ENCODE measurements around the gene PEPD.

The PEPD gene

GRCh38 chr19:33443638-33444561, 77.7 kb downstream of the PEPD start:
- H3K9me2 ChIP-seq (replicated peaks; ENCODE audit: insufficient read depth, low read length): no peaks in the 10 kb centered on the region
- H2AFZ ChIP-seq (ENCODE audit: low read depth, low read length, severe bottlenecking): no peak overlapping the region
- no peaks in the 10 kb centered on the region for H3K9me3 ChIP-seq (ENCODE audit: insufficient read depth, low read length)
- TF ChIP-seq EZH2phosphoT487 (conservative IDR thresholded peaks at IDR 0.05; ENCODE audit: low read length): no peak
- H3K27ac ChIP-seq (ENCODE audit: low read depth, low read length): no peak overlapping the region
- no peaks in the 10 kb centered on the region for H3F3A ChIP-seq (ENCODE audit: insufficient read depth)
- H3K4me3 ChIP-seq (ENCODE audit: insufficient read depth, low read length, poor library complexity, severe bottlenecking): no peak overlapping the region
- no peaks in the 10 kb centered on the region for H3K36me3 ChIP-seq (ENCODE audit: low read length)
- H3K27me3 ChIP-seq (ENCODE audit: low read length): no peaks in the 10 kb centered on the region
- H4K20me1 ChIP-seq (ENCODE audit: low read depth, low read length): no peaks in the 10 kb centered on the region
- no peak overlapping the region for H3K9ac ChIP-seq (ENCODE audit: low read length)
- no peaks in the 10 kb centered on the region for H3K79me2 ChIP-seq (ENCODE audit: insufficient read depth, low read length)
- H3K4me2 ChIP-seq (ENCODE audit: low read depth, low read length, poor library complexity, severe bottlenecking): no peak overlapping the region

- Histone ChIP-seq H3F3A (ENCODE audit: insufficient read depth) (no peaks in the 10 kb centered on the region), H3K4me2 (ENCODE audit: low read depth, low read length, poor library complexity, severe bottlenecking) (no peak overlapping the region)
- TF ChIP-seq CTCF (IDR thresholded peaks at IDR 0.05; ENCODE audit: insufficient read depth, low read length, poor library complexity, severe bottlenecking): no peak
- no peak for TF ChIP-seq EZH2phosphoT487 (conservative IDR thresholded peaks at IDR 0.05; ENCODE audit: low read length)
Measured at GRCh38 chr19:33442706-33443105, 78.9 kb downstream of the PEPD start.

DNA sequence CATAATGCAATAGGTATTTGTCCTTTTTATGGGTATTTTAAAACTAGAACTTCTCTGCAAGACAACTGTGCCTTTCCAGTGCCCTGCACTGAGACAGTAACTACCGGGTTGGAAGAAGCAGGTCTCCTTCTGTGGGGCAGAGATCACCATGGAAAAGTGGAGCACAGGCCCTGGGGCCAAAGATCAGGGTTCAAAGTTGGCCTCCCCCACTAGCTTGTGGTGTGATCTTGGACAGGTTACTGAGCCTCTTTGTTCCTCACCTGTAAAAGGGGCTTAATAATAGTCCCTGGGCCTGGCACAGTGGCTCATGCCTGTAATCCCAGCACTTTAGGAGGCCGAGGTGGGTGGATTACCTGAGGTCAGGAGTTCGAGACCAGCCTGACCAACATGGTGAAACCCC, 79.8 kb downstream of the PEPD start:
- no peak overlapping the region for H2AFZ ChIP-seq (ENCODE audit: low read depth, low read length, severe bottlenecking)
- no peaks in the 10 kb centered on the region for H3K36me3 ChIP-seq (ENCODE audit: low read length)
- H3K9me2 ChIP-seq (replicated peaks; ENCODE audit: insufficient read depth, low read length): no peaks in the 10 kb centered on the region
- TF ChIP-seq EZH2phosphoT487 (conservative IDR thresholded peaks at IDR 0.05; ENCODE audit: low read length) (no peak), CTCF (IDR thresholded peaks at IDR 0.05; ENCODE audit: insufficient read depth, low read length, poor library complexity, severe bottlenecking) (no peak)
- no peaks in the 10 kb centered on the region for H3F3A ChIP-seq (ENCODE audit: insufficient read depth)
- no peaks in the 10 kb centered on the region for H3K9me3 ChIP-seq (ENCODE audit: insufficient read depth, low read length)
- no peak overlapping the region for H3K9ac ChIP-seq (ENCODE audit: low read length)
- H3K27ac ChIP-seq (ENCODE audit: low read depth, low read length): no peak overlapping the region
- no peaks in the 10 kb centered on the region for H4K20me1 ChIP-seq (ENCODE audit: low read depth, low read length)
- H3K79me2 ChIP-seq (ENCODE audit: insufficient read depth, low read length): no peaks in the 10 kb centered on the region
- H3K4me2 ChIP-seq (ENCODE audit: low read depth, low read length, poor library complexity, severe bottlenecking): no peak overlapping the region
- H3K4me3 ChIP-seq (ENCODE audit: insufficient read depth, low read length, poor library complexity, severe bottlenecking): no peak overlapping the region
- no peaks in the 10 kb centered on the region for H3K27me3 ChIP-seq (ENCODE audit: low read length)

More at GRCh38 chr19:33442706-33443105, 78.9 kb downstream of the PEPD start:
- Histone ChIP-seq H3K4me3 (ENCODE audit: insufficient read depth, low read length, poor library complexity, severe bottlenecking) (no peak overlapping the region), H3K27me3 (ENCODE audit: low read length) (no peaks in the 10 kb centered on the region), H3K27ac (ENCODE audit: low read depth, low read length) (no peak overlapping the region), H3K9me2 (replicated peaks; ENCODE audit: insufficient read depth, low read length) (no peaks in the 10 kb centered on the region), H4K20me1 (ENCODE audit: low read depth, low read length) (no peaks in the 10 kb centered on the region), H3K9ac (ENCODE audit: low read length) (no peak overlapping the region), H3K9me3 (ENCODE audit: insufficient read depth, low read length) (no peaks in the 10 kb centered on the region), H3K79me2 (ENCODE audit: insufficient read depth, low read length) (no peaks in the 10 kb centered on the region), H2AFZ (ENCODE audit: low read depth, low read length, severe bottlenecking) (no peak overlapping the region), H3K36me3 (ENCODE audit: low read length) (no peaks in the 10 kb centered on the region)

GRCh38 chr19:33441277-33441699, 80.3 kb downstream of the PEPD start:
- TF ChIP-seq CTCF (IDR thresholded peaks at IDR 0.05; ENCODE audit: insufficient read depth, low read length, poor library complexity, severe bottlenecking) (no peak), EZH2phosphoT487 (conservative IDR thresholded peaks at IDR 0.05; ENCODE audit: low read length) (no peak)
- Histone ChIP-seq H3K36me3 (ENCODE audit: low read length) (no peaks in the 10 kb centered on the region), H3K9ac (ENCODE audit: low read length) (no peak overlapping the region), H3K4me3 (ENCODE audit: insufficient read depth, low read length, poor library complexity, severe bottlenecking) (no peak overlapping the region), H3K9me3 (ENCODE audit: insufficient read depth, low read length) (no peaks in the 10 kb centered on the region), H2AFZ (ENCODE audit: low read depth, low read length, severe bottlenecking) (no peak overlapping the region), H3K27me3 (ENCODE audit: low read length) (no peaks in the 10 kb centered on the region), H3K79me2 (ENCODE audit: insufficient read depth, low read length) (no peaks in the 10 kb centered on the region), H4K20me1 (ENCODE audit: low read depth, low read length) (no peaks in the 10 kb centered on the region), H3K9me2 (replicated peaks; ENCODE audit: insufficient read depth, low read length) (no peaks in the 10 kb centered on the region), H3F3A (ENCODE audit: insufficient read depth) (no peaks in the 10 kb centered on the region), H3K4me2 (ENCODE audit: low read depth, low read length, poor library complexity, severe bottlenecking) (no peak overlapping the region), H3K27ac (ENCODE audit: low read depth, low read length) (no peak overlapping the region)
